ENCODE measurements around the gene NKIRAS2. TPM values are rescaled to one million over a fixed set of nuclear protein-coding genes. Genes with fewer than 3 reads are reported as not detected.

NKIRAS2 gene
- total and polyA plus RNA-seq, 2 donors (not counting 3 experiments of a cell fraction or from before 2014, with no cell fraction given): 57.3 to 87.6 TPM

DNA sequence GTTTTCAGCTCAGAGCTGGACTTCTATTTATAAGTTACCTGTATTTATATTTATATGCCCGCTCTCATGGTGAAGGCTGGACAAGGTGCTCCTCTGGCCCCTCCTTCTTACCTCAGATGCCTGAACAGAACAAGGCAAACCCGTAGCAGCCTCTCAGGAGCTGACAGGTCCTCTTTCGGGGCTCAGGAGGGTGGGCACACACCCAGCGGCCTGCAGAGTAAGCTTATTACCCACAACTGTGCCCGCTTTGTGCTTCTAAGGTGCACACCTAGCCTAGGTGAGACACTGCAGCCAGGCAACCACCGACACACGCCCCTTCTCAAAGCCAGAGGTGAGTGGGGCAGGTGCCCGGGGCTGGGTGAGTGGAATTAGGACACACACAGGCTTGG is 5.3 kb downstream of the NKIRAS2 start:
- Histone ChIP-seq H3K9ac (replicated peaks; ENCODE audit: extremely low read depth, insufficient read depth, low read length) (peak overlapping the region; percentile 14), H3K4me1 (ENCODE audit: control insufficient read depth, extremely low read depth, insufficient read depth, low read length) (peaks cover 26% of the 10 kb centered on the region), H2AFZ (ENCODE audit: low read depth, low read length) (no peak overlapping the region), H3K36me3 (ENCODE audit: control insufficient read depth in 2 of 2, extremely low read depth in 1 of 2, insufficient read depth in 2 of 2, low read length in 2 of 2) (peaks cover 3 to 16% of the 10 kb centered on the region in 2 experiments), H3K79me2 (ENCODE audit: control insufficient read depth, insufficient read depth, low read length) (peaks cover 14% of the 10 kb centered on the region), H4K20me1 (replicated peaks; ENCODE audit: control insufficient read depth, extremely low read depth, insufficient read depth, low read length) (no peaks in the 10 kb centered on the region), H3K9me1 (replicated peaks; ENCODE audit: control insufficient read depth, extremely low read depth, insufficient read depth, low read length) (no peaks in the 10 kb centered on the region), H3K27ac (ENCODE audit: insufficient read depth, low read depth, low read length) (peak overlapping the region; percentile 67), H3K4me2 (ENCODE audit: insufficient read depth, low read length) (peak overlapping the region; percentile 20), H3K27me3 (ENCODE audit: control insufficient read depth in 2 of 2, insufficient read depth in 2 of 2, low read length in 2 of 2) (no peaks in the 10 kb centered on the region), H3K9me3 (replicated peaks; ENCODE audit: control insufficient read depth, insufficient read depth, low read length) (no peaks in the 10 kb centered on the region), H3K4me3 (replicated peaks in 1 of 3; ENCODE audit: insufficient read depth in 1 of 3, low read depth in 1 of 3, low read length in 3 of 3) (no peak overlapping the region)
- ChIA-PET CTCF (interaction anchor here (0.5 to 6.3 kb wide), 23 partner anchors 9 to 492 kb away, joined by 3 to 40 read pairs (median 5); partner anchors contain the start of genes C17orf113, CNP, DNAJC7 and KCNH4), POLR2A (interaction anchor here (1.1 kb wide), 1 partner anchor 8 kb away, joined by 3 read pairs; the partner anchor contains the start of gene DNAJC7)
- FAIRE-seq: no peak
- no TSS peak for BruUV-seq (replicated peaks)
- intact Hi-C loops (cut with micrococcal nuclease): loop anchor here (1.0 to 10.0 kb wide), 6 partner anchors 38 to 500 kb away; partner anchors contain the start of gene KCNH4
- DNase-seq (ENCODE audit: low read depth, low spot score): no peak
- dilution Hi-C loops (cut with MboI; ENCODE audit: extremely low pct_ligation_motif_present, low sequenced_read_pairs): no loop called here
- TF ChIP-seq POLR2AphosphoS5 (IDR thresholded peaks at IDR 0.05; ENCODE audit: insufficient read depth, low read depth, low read length) (no peak), EZH2 (IDR thresholded peaks at IDR 0.05; ENCODE audit: borderline replicate concordance, low read depth, low read length, severe bottlenecking) (no peak), JUN (IDR thresholded peaks at IDR 0.05; ENCODE audit: borderline replicate concordance, insufficient read depth, insufficient read length, low read depth) (no peak), POLR2A (IDR thresholded peaks at IDR 0.05; ENCODE audit: low read depth, low read length) (no peak), GATA2 (IDR thresholded peaks at IDR 0.05; ENCODE audit: insufficient read depth, insufficient read length, low read depth, low read length) (no peak)

GRCh38 chr17:42025936-42026335 is 6.0 kb downstream of the NKIRAS2 start:
- Histone ChIP-seq H2AFZ (ENCODE audit: low read depth, low read length) (no peak overlapping the region), H4K20me1 (replicated peaks; ENCODE audit: control insufficient read depth, extremely low read depth, insufficient read depth, low read length) (no peaks in the 10 kb centered on the region), H3K27me3 (ENCODE audit: control insufficient read depth in 2 of 2, insufficient read depth in 2 of 2, low read length in 2 of 2) (no peaks in the 10 kb centered on the region), H3K4me1 (ENCODE audit: control insufficient read depth, extremely low read depth, insufficient read depth, low read length) (peaks cover 24% of the 10 kb centered on the region), H3K9me3 (replicated peaks; ENCODE audit: control insufficient read depth, insufficient read depth, low read length) (no peaks in the 10 kb centered on the region), H3K9ac (replicated peaks; ENCODE audit: extremely low read depth, insufficient read depth, low read length) (no peak overlapping the region), H3K79me2 (ENCODE audit: control insufficient read depth, insufficient read depth, low read length) (peaks cover 6% of the 10 kb centered on the region), H3K27ac (ENCODE audit: insufficient read depth, low read depth, low read length) (no peak overlapping the region), H3K9me1 (replicated peaks; ENCODE audit: control insufficient read depth, extremely low read depth, insufficient read depth, low read length) (no peaks in the 10 kb centered on the region), H3K36me3 (ENCODE audit: control insufficient read depth in 2 of 2, extremely low read depth in 1 of 2, insufficient read depth in 2 of 2, low read length in 2 of 2) (peaks cover 3 to 16% of the 10 kb centered on the region in 2 experiments), H3K4me2 (ENCODE audit: insufficient read depth, low read length) (no peak overlapping the region), H3K4me3 (replicated peaks in 1 of 3; ENCODE audit: insufficient read depth in 1 of 3, low read depth in 1 of 3, low read length in 3 of 3) (no peak overlapping the region)
- intact Hi-C loops (cut with micrococcal nuclease): loop anchor here (1.0 to 10.0 kb wide), 6 partner anchors 37 to 499 kb away; partner anchors contain the start of gene KCNH4
- FAIRE-seq (no peak), DNase-seq (ENCODE audit: low read depth, low spot score) (no peak)
- BruUV-seq (replicated peaks): no TSS peak
- ChIA-PET POLR2A (interaction anchor here (0.6 to 1.1 kb wide), 2 partner anchors 9 to 35 kb away, joined by 3 to 9 read pairs; partner anchors contain the start of gene DNAJC7), CTCF (interaction anchor here (0.9 to 6.3 kb wide), 10 partner anchors 9 to 492 kb away, joined by 3 to 40 read pairs (median 6); partner anchors contain the start of genes CNP, DNAJC7 and KCNH4)
- dilution Hi-C loops (cut with MboI; ENCODE audit: extremely low pct_ligation_motif_present, low sequenced_read_pairs): no loop called here
- peak; percentile 36 for TF ChIP-seq POLR2A (IDR thresholded peaks at IDR 0.05; ENCODE audit: low read depth, low read length)
- no peak for TF ChIP-seq MYC (IDR thresholded peaks at IDR 0.05; ENCODE audit: low read depth, low read length)
